ENCODE results near the gene SECISBP2.

SECISBP2 gene

DNA sequence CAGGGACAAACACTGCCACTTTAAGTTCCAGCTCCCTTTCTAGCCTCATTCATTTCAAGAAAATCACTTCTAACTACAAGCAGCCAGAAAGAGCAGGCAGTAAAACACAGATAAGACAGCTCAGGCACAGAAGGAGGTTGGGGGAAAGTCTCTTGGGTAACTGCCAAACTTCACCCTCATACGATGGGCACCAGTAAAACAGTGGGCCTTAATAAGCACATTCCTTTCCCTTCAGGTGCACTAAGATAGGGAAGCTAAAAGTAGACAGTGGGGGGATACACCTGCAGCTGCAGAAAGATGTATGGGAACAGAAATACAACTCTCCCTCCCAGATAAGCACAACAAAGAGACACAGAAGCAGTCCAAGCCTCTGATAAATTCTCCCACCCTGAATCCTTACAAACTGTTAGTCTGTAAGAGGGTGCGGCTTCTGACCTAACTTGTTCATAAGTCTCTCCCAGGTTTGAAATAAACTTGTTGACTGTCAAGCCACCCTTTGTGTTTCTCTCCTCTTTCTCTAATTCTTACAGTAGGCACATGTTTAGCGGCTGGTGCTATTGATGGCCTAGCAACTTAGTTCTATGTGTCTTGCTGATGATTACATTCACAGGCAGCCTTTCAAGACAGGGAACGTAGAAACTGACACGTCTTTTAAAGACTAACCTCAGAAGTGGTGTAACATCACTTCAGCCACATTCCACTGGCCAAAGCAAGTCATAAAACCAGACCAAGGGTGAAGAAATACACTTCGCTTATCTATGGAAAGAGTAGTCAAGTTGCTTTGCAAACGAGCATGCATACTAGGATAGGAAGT, 14.1 kb upstream of the SECISBP2 start:
- DNase-seq (ENCODE audit: low read depth) = peak; percentile 65
- TF ChIP-seq CTCF (IDR thresholded peaks at IDR 0.05; ENCODE audit: control insufficient read depth, insufficient read depth, low read depth, low read length, missing control alignments) = no peak

DNA sequence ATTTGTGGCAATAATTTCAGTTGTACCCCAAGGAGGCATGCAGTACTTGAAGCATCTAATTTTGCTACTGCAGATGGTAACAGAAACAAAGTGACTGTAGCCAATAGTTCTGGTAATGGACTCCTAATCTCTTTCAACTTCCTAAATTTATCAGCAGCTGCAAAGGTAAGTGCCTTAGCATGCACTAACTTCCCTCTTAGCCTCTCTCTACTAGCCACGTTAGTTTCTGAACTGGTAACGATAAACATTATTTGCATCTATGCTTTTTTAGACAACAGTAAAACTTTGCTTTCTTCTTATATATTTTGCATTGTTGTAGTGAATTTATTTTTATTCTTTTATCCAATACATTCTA, 13.5 kb upstream of the SECISBP2 start:
- DNase-seq (ENCODE audit: low read depth) = no peak
- no peak for TF ChIP-seq CTCF (IDR thresholded peaks at IDR 0.05; ENCODE audit: control insufficient read depth, insufficient read depth, low read depth, low read length, missing control alignments)
- H3K4me3 ChIP-seq (ENCODE audit: control insufficient read depth, low read depth, low read length) = no peak overlapping the region

More for the DNA sequence above, 14.1 kb upstream of the SECISBP2 start:
- no peak overlapping the region for H3K4me3 ChIP-seq (ENCODE audit: control insufficient read depth, low read depth, low read length)

- TF ChIP-seq CTCF (IDR thresholded peaks at IDR 0.05; ENCODE audit: control insufficient read depth, insufficient read depth, low read depth, low read length, missing control alignments) = no peak
- DNase-seq (ENCODE audit: low read depth) = no peak
- H3K4me3 ChIP-seq (ENCODE audit: control insufficient read depth, low read depth, low read length) = no peak overlapping the region
Observed at GRCh38 chr9:89305868-89306267, 12.4 kb upstream of the SECISBP2 start.

GRCh38 chr9:89309166-89309565, 9.1 kb upstream of the SECISBP2 start:
- no peak for DNase-seq (ENCODE audit: low read depth)
- H3K4me3 ChIP-seq (ENCODE audit: control insufficient read depth, low read depth, low read length) = no peak overlapping the region

DNA sequence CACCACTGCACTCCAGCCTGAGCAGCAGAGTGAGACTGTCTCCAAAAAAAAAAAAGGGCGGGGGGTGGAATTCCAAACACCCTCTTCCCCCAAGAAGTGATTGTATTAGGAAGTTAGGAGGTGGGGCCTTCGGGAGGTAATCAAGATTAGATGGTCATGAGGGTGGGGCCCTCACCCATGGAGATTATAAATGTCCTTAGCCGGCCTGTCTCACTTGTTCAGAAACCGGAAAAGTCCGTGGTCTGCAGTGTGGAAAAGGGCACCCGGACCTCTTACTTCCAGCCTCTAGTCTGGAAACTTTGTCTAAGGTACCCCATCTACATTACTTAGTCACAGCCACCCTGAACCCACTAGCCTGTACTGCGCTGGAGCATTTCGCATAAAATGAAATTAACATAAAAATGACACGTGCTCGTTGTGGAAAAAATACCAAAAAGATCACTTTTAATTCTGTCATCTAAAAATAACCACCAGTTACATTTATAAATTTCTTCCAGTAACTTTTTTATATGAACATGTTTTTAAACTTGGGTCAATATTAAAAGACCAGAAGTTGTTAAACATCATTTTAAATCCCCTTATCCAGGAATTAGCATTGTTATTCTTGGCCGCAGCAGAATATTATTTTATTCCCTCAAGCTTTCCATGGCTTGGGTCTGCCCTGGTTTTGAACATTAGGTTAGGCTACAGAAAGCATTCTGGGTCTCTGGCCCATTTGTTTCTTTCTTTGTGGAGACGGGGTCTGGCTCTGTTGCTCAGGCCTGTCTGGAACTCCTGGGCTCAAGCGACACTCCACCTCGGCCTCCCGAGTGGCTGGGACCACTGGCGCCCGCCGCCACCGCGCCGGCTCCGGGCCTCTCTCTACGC, 8.5 kb upstream of the SECISBP2 start:
- peak overlapping the region; percentile 56 for H3K4me3 ChIP-seq (ENCODE audit: control insufficient read depth, low read depth, low read length)
- DNase-seq (ENCODE audit: low read depth) = no peak
- TF ChIP-seq CTCF (IDR thresholded peaks at IDR 0.05; ENCODE audit: control insufficient read depth, insufficient read depth, low read depth, low read length, missing control alignments) = no peak

More at GRCh38 chr9:89309166-89309565, 9.1 kb upstream of the SECISBP2 start:
- TF ChIP-seq CTCF (IDR thresholded peaks at IDR 0.05; ENCODE audit: control insufficient read depth, insufficient read depth, low read depth, low read length, missing control alignments) = no peak

GRCh38 chr9:89310475-89311345, 7.6 kb upstream of the SECISBP2 start, which contains the start of gene CKS2:
TSS of gene CKS2 (plus strand) at chr9:89311195. CDS start at chr9:89311293, 98 bp downstream.
- no peak for TF ChIP-seq CTCF (IDR thresholded peaks at IDR 0.05; ENCODE audit: control insufficient read depth, insufficient read depth, low read depth, low read length, missing control alignments)
- peak; percentile 99 for DNase-seq (ENCODE audit: low read depth)
- H3K4me3 ChIP-seq (ENCODE audit: control insufficient read depth, low read depth, low read length) = peak within 1 kb of the TSS; percentile 58

All from AG09309 (cell line).